Measurements from ENCODE around the gene GALNT18.

The GALNT18 gene

GRCh38 chr11:11370962-11371303 is 250.9 kb downstream of the GALNT18 start (continued):
- TF ChIP-seq TSHZ2 (CRISPR knock-in tag; IDR thresholded peaks at IDR 0.05): no peak

DNA sequence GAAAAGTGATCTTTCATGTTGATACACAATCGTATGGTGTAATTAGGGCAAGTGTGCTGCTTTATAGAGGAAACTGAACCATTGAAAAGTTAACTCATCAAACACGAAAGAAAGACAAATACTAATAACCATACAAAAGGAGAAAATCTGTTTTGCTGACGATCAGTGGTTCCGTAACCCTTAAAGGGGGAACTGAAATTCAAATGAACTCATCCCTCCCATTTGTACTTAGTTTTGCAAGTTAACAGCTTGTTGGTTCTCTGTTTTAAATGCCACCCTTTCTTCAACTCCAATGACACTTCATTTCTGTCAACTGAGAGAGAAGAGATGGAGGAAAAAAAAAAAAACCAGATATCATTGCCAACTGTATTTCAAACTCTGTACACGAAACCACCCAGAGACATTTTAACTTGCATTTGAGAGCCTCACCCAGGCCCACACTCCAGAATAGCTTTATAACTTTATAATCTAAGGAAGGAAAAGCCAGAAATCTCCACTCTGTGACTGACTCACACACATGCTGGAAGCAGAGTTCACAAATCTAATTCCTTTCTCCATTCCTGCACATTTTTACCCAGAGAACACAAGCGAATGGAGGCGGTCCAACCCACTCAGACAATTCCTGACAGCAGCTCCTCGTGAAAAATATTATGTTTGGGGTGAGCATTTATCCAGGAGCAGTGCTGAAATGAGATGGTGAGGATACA is 251.4 kb downstream of the GALNT18 start:
- ATAC-seq: no peak
- TF ChIP-seq ZFP3 (CRISPR knock-in tag; IDR thresholded peaks at IDR 0.05): no peak
- no peak for TF ChIP-seq ZNF70 (CRISPR knock-in tag; IDR thresholded peaks at IDR 0.05)
- TF ChIP-seq PATZ1 (CRISPR knock-in tag; IDR thresholded peaks at IDR 0.05; ENCODE audit: borderline replicate concordance): no peak
- TF ChIP-seq SNAI2 (CRISPR knock-in tag; IDR thresholded peaks at IDR 0.05): no peak
- no peak for TF ChIP-seq ESRRG (CRISPR knock-in tag; IDR thresholded peaks at IDR 0.05)
- TF ChIP-seq CSDC2 (CRISPR knock-in tag; IDR thresholded peaks at IDR 0.05): no peak
- TF ChIP-seq GLIS3 (CRISPR knock-in tag; IDR thresholded peaks at IDR 0.05): no peak
- no peak for TF ChIP-seq TCF4 (CRISPR knock-in tag; IDR thresholded peaks at IDR 0.05; ENCODE audit: borderline replicate concordance)
- no peak for TF ChIP-seq OSR1 (CRISPR knock-in tag; IDR thresholded peaks at IDR 0.05)
- TF ChIP-seq POU6F1 (CRISPR knock-in tag; IDR thresholded peaks at IDR 0.05; ENCODE audit: borderline replicate concordance, low read depth): no peak
- TF ChIP-seq ARNTL (CRISPR knock-in tag; IDR thresholded peaks at IDR 0.05; ENCODE audit: borderline replicate concordance, low read depth): no peak

DNA sequence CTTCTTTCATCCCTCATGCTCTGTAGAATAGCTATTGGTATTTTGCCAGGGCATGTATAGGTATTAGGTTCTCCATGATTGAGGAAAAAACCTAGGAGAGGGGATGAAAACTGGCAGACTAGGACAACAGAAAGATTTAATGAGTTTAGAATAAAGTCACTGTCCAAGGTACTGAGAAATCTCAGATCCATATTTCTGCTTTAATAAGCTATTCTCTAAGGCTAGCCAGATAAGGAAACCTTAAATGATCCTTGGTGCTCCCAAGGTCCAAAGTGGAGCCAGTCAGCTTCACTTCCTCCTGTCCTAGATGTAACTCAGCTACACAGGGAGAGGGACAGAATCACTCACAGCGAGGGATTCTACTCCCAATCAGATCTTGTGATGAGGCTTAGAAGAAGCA is 255.0 kb downstream of the GALNT18 start:
- ATAC-seq: no peak
- TF ChIP-seq RARB (CRISPR knock-in tag; IDR thresholded peaks at IDR 0.05): no peak
- no peak for TF ChIP-seq ESRRG (CRISPR knock-in tag; IDR thresholded peaks at IDR 0.05)
- TF ChIP-seq ISL1 (CRISPR knock-in tag; IDR thresholded peaks at IDR 0.05): no peak
- TF ChIP-seq, protein P1, sequence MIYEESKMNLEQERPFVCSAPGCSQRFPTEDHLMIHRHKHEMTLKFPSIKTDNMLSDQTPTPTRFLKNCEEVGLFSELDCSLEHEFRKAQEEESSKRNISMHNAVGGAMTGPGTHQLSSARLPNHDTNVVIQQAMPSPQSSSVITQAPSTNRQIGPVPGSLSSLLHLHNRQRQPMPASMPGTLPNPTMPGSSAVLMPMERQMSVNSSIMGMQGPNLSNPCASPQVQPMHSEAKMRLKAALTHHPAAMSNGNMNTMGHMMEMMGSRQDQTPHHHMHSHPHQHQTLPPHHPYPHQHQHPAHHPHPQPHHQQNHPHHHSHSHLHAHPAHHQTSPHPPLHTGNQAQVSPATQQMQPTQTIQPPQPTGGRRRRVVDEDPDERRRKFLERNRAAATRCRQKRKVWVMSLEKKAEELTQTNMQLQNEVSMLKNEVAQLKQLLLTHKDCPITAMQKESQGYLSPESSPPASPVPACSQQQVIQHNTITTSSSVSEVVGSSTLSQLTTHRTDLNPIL (CRISPR knock-in tag; IDR thresholded peaks at IDR 0.05; ENCODE audit: low read depth): no peak

GRCh38 chr11:11363674-11364073 is 258.1 kb downstream of the GALNT18 start:
- ATAC-seq: no peak
- TF ChIP-seq RARB (CRISPR knock-in tag; IDR thresholded peaks at IDR 0.05) (no peak), GLIS3 (CRISPR knock-in tag; IDR thresholded peaks at IDR 0.05) (no peak), TSHZ2 (CRISPR knock-in tag; IDR thresholded peaks at IDR 0.05) (no peak), POU6F1 (CRISPR knock-in tag; IDR thresholded peaks at IDR 0.05; ENCODE audit: borderline replicate concordance, low read depth) (no peak), ZNF565 (CRISPR knock-in tag; conservative IDR thresholded peaks at IDR 0.05; ENCODE audit: low read depth) (no peak)
- TF ChIP-seq, protein P1 (CRISPR knock-in tag; IDR thresholded peaks at IDR 0.05; ENCODE audit: low read depth): no peak

All from SK-N-SH treated with all-trans-retinoic acid at 6 μM for 48 hours (cell line).